Hepatic stellate cell (primary cell): ENCODE measurements around the gene CSRP3.

Experiments
- DNase-seq: peaks from one replicate; pipeline ENCODE4 v3.0.0; 2011; ENCODE audit warnings: low spot score

The CSRP3 gene

GRCh38 chr11:19201737-19202605, at the start of gene CSRP3:
TSS of gene CSRP3 (minus strand) at chr11:19201983. CDS start at chr11:19192448, 9,535 bp downstream.
- no peak for DNase-seq

- no peak for DNase-seq
These were observed 49.8 kb upstream of the CSRP3 start for GRCh38 chr11:19251577-19251976.

GRCh38 chr11:19246816-19247215, 45.0 kb upstream of the CSRP3 start:
- no peak for DNase-seq

GRCh38 chr11:19245351-19245750, 43.6 kb upstream of the CSRP3 start:
- DNase-seq, result no peak

- no peak for DNase-seq
These were observed 42.8 kb upstream of the CSRP3 start for GRCh38 chr11:19244621-19245020.

- DNase-seq, result no peak
These were observed 42.3 kb upstream of the CSRP3 start for GRCh38 chr11:19244084-19244483.

GRCh38 chr11:19243613-19244012, 41.8 kb upstream of the CSRP3 start:
- no peak for DNase-seq

- no peak for DNase-seq
These were observed 41.4 kb upstream of the CSRP3 start for GRCh38 chr11:19243143-19243542.

GRCh38 chr11:19242179-19242932, 40.6 kb upstream of the CSRP3 start:
- no peak for DNase-seq

GRCh38 chr11:19241260-19242178, 39.7 kb upstream of the CSRP3 start:
- DNase-seq, result peak; percentile 53

GRCh38 chr11:19240420-19241259, 38.9 kb upstream of the CSRP3 start, which contains the start of gene E2F8:
TSS of gene E2F8 (minus strand) at chr11:19240945. CDS start at chr11:19240121, 824 bp downstream.
- DNase-seq, result peak; percentile 99

GRCh38 chr11:19239039-19239438, 37.3 kb upstream of the CSRP3 start:
- DNase-seq, result no peak

GRCh38 chr11:19237813-19238212, 36.0 kb upstream of the CSRP3 start:
- no peak for DNase-seq

- DNase-seq, result no peak
These were observed 35.6 kb upstream of the CSRP3 start for GRCh38 chr11:19237381-19237780.

- DNase-seq, result no peak
These were observed 32.5 kb upstream of the CSRP3 start for GRCh38 chr11:19234231-19234817.

- peak; percentile 35 for DNase-seq
These were observed 31.2 kb upstream of the CSRP3 start for GRCh38 chr11:19232910-19233503.

GRCh38 chr11:19229671-19230070, 27.9 kb upstream of the CSRP3 start:
- DNase-seq, result no peak

GRCh38 chr11:19228968-19229367, 27.2 kb upstream of the CSRP3 start:
- DNase-seq, result no peak

GRCh38 chr11:19226378-19227195, 24.8 kb upstream of the CSRP3 start:
- DNase-seq, result no peak
